Measurements from ENCODE around the gene DLX1. TPM values are rescaled to one million over a fixed set of nuclear protein-coding genes. Genes with fewer than 3 reads are reported as not detected.

The DLX1 gene
- total RNA-seq, 1 donor from 2014 or later = not detected

GRCh38 chr2:172086241-172087206, 1.2 kb downstream of the DLX1 start:
- intact Hi-C loops (cut with micrococcal nuclease) = loop anchor here (1.0 to 5.0 kb wide), 7 partner anchors 9 to 379 kb away; partner anchors contain the start of genes DLX2, ITGA6 and SLC25A12

GRCh38 chr2:172087207-172087779, 2.0 kb downstream of the DLX1 start:
- intact Hi-C loops (cut with micrococcal nuclease) = loop anchor here (5.0 kb wide), 4 partner anchors 195 to 380 kb away; partner anchors contain the start of genes ITGA6 and SLC25A12

GRCh38 chr2:172087780-172088244, 2.5 kb downstream of the DLX1 start:
- intact Hi-C loops (cut with micrococcal nuclease) = loop anchor here (5.0 kb wide), 4 partner anchors 196 to 381 kb away; partner anchors contain the start of genes ITGA6 and SLC25A12

- intact Hi-C loops (cut with micrococcal nuclease) = loop anchor here (5.0 kb wide), 4 partner anchors 196 to 381 kb away; partner anchors contain the start of genes ITGA6 and SLC25A12
These were observed 3.1 kb downstream of the DLX1 start for GRCh38 chr2:172088245-172089004.

GRCh38 chr2:172089005-172089504, 3.7 kb downstream of the DLX1 start:
- intact Hi-C loops (cut with micrococcal nuclease) = loop anchor here (5.0 kb wide), 4 partner anchors 197 to 382 kb away; partner anchors contain the start of genes ITGA6 and SLC25A12

- intact Hi-C loops (cut with micrococcal nuclease) = loop anchor here (5.0 to 10.0 kb wide), 5 partner anchors 197 to 1165 kb away; partner anchors contain the start of genes GORASP2, ITGA6 and SLC25A12
These were observed 4.3 kb downstream of the DLX1 start for GRCh38 chr2:172089633-172090032.

GRCh38 chr2:172090044-172090961, 5.0 kb downstream of the DLX1 start:
- intact Hi-C loops (cut with micrococcal nuclease) = loop anchor here (10.0 kb wide), 1 partner anchor 1166 kb away; the partner anchor contains the start of gene GORASP2

- intact Hi-C loops (cut with micrococcal nuclease) = loop anchor here (10.0 kb wide), 1 partner anchor 1166 kb away; the partner anchor contains the start of gene GORASP2
These were observed 5.8 kb downstream of the DLX1 start for GRCh38 chr2:172091000-172091641.

GRCh38 chr2:172091761-172092566, 6.7 kb downstream of the DLX1 start:
- intact Hi-C loops (cut with micrococcal nuclease) = loop anchor here (10.0 kb wide), 1 partner anchor 1167 kb away; the partner anchor contains the start of gene GORASP2

- intact Hi-C loops (cut with micrococcal nuclease) = loop anchor here (10.0 kb wide), 1 partner anchor 1168 kb away; the partner anchor contains the start of gene GORASP2
These were observed 7.6 kb downstream of the DLX1 start for GRCh38 chr2:172092716-172093415.

- intact Hi-C loops (cut with micrococcal nuclease) = loop anchor here (1.0 to 10.0 kb wide), 2 partner anchors 9 to 1169 kb away; partner anchors contain the start of genes DLX2 and GORASP2
These were observed 8.3 kb downstream of the DLX1 start for GRCh38 chr2:172093416-172094293.

GRCh38 chr2:172094294-172095145, 9.2 kb downstream of the DLX1 start:
- intact Hi-C loops (cut with micrococcal nuclease) = loop anchor here (1.0 to 10.0 kb wide), 4 partner anchors 8 to 1377 kb away; partner anchors contain the start of genes DLX2, GORASP2 and SP5

GRCh38 chr2:172095146-172095904, 10.0 kb downstream of the DLX1 start:
- intact Hi-C loops (cut with micrococcal nuclease) = loop anchor here (1.0 to 10.0 kb wide), 3 partner anchors 9 to 1378 kb away; partner anchors contain the start of genes GORASP2 and SP5

Measured in T-helper 1 cell treated with Interleukin-12 subunit alpha and Interleukin-12 subunit beta and Interleukin-4 antibody, amounts not matched to agents 30 ng/mL and 1 ng/mL, for 36 hours (primary cell).